Kidney (tissue), 14 donors: ENCODE results near the gene LRRC61. TPM values are rescaled to one million over a fixed set of nuclear protein-coding genes. Genes with fewer than 3 reads are reported as not detected.

ENCODE experiments used
- DNase-seq, 5 donors: peaks; one replicate each; pipeline ENCODE4 v3.0.0-alpha.2; 2013 to 2020
- FAIRE-seq: peaks from 2 replicates; lab custom pipeline; 2012; peaks lifted over from hg19 to GRCh38; lab: Jason Lieb, UNC
- H3K27ac ChIP-seq, 2 donors: one replicate each; pipeline ENCODE4 v1.7.0; 2013; ENCODE audit warnings: low read depth in 2 of 2, low read length in 2 of 2, inconsistent platforms in 1 of 2
- H3K27me3 ChIP-seq: one replicate; pipeline ENCODE4 v1.7.1; 2013; ENCODE audit warnings: low read length, inconsistent platforms; ENCODE audit not compliant: control insufficient read depth, insufficient read depth
- H3K36me3 ChIP-seq, 3 donors: one replicate each; pipeline versions ENCODE4 v1.7.0 to v1.7.1; 2013; ENCODE audit warnings: low read length in 3 of 3, control low read depth in 1 of 3, inconsistent platforms in 1 of 3; ENCODE audit not compliant: insufficient read depth in 3 of 3, control insufficient read depth in 2 of 3
- H3K4me1 ChIP-seq, 3 donors: one replicate each; pipeline versions ENCODE4 v1.7.0 to v1.7.1; 2013; ENCODE audit warnings: low read length in 3 of 3, inconsistent platforms in 1 of 3, low read depth in 1 of 3; ENCODE audit not compliant: control insufficient read depth in 2 of 3, insufficient read depth in 2 of 3
- H3K4me3 ChIP-seq, 3 donors: one replicate each; pipeline versions ENCODE4 v1.7.0 to v1.8.1; 2013; ENCODE audit warnings: low read length in 3 of 3, control low read depth in 1 of 3, inconsistent platforms in 1 of 3
- H3K9ac ChIP-seq, 3 donors: one replicate each; pipeline versions ENCODE4 v1.7.0 to v1.7.1; 2013; ENCODE audit warnings: low read length in 3 of 3, control low read depth in 1 of 3, inconsistent platforms in 1 of 3
- H3K9me3 ChIP-seq, 3 donors: one replicate each; pipeline versions ENCODE4 v1.7.0 to v1.7.1; 2013; ENCODE audit warnings: low read length in 3 of 3, control low read depth in 1 of 3, inconsistent platforms in 1 of 3; ENCODE audit not compliant: control insufficient read depth in 2 of 3, insufficient read depth in 1 of 3
- CTCF ChIP-seq: IDR thresholded peaks from 3 replicates; pipeline ENCODE4 v1.5.1; 2012; ENCODE audit warnings: mild to moderate bottlenecking, moderate library complexity, borderline replicate concordance; ENCODE audit not compliant: insufficient read depth; ENCODE audit errors: extremely low read depth
- intact Hi-C: fragments of 100-400 bp; cut with DNase I; formaldehyde crosslinking; loops from one replicate; pipeline ENCODE4 v1.11.1; 2022
- polyA plus RNA-seq: library from polyadenylated mRNA; stranded (reverse); fragments of 350-450 nt; fragmentation: Illumina TruSeq; extraction: RNeasy Lipid Tissue Mini Kit (QIAGEN cat#74804); gene quantifications from one replicate; pipeline ENCODE4 v1.2.3, GENCODE V29; 2014; ENCODE audit warnings: low read depth, low replicate concordance; ENCODE audit not compliant: insufficient read depth
- total RNA-seq: library from RNA; stranded (reverse); fragmentation: NEBNext Ultra II Directional; extraction: Animal tissue kit (Norgen Biotek cat#: 25700); gene quantifications from one replicate; pipeline ENCODE4 v1.2.1, GENCODE V29; 2021
- donor health status: control.
- donor health status: control.
- donor health status: control.
- donor health status: control.
- donor health status: control.
- donor health status: DM: yes; HTN: yes; CAD: no.
- donor health status: Normal renal cell carcinoma (clear cell type).

LRRC61 gene
- total and polyA plus RNA-seq, 2 donors from 2014 or later: 17.1 to 23.2 TPM

GRCh38 chr7:150322114-150322832 is 882 bp upstream of the LRRC61 start:
- FAIRE-seq (no peak), DNase-seq (peak in 1 of 5 donors; percentile 31)
- Histone ChIP-seq H3K4me1 (peaks cover 0 to 30% (median 20%) of the 10 kb centered on the region in 3 donors), H3K9ac (peak overlapping the region; percentile 59 to 87 (median 81)), H3K4me3 (peak overlapping the region; percentile 73 to 80 (median 74)), H3K9me3 (no peaks in the 10 kb centered on the region), H3K27me3 (no peaks in the 10 kb centered on the region), H3K36me3 (peaks cover 0 to 12% (median 0%) of the 10 kb centered on the region in 3 donors), H3K27ac (peak overlapping the region; percentile 90 to 95)
- TF ChIP-seq CTCF: no peak
- intact Hi-C loops: no loop called here

- Histone ChIP-seq H3K9me3 (no peaks in the 10 kb centered on the region), H3K27me3 (no peaks in the 10 kb centered on the region), H3K4me3 (peak overlapping the region; percentile 71 to 80 (median 73)), H3K27ac (peak overlapping the region; percentile 90 to 95), H3K36me3 (peaks cover 0 to 15% (median 0%) of the 10 kb centered on the region in 3 donors), H3K9ac (peak overlapping the region; percentile 21 to 87 (median 81)), H3K4me1 (peaks cover 0 to 30% (median 20%) of the 10 kb centered on the region in 3 donors)
- FAIRE-seq (no peak), DNase-seq (peak in 1 of 5 donors; percentile 67)
- intact Hi-C loops: no loop called here
- no peak for TF ChIP-seq CTCF
These were observed 672 bp downstream of the LRRC61 start for GRCh38 chr7:150323682-150324372.

- intact Hi-C loops: no loop called here
These were observed 1.3 kb downstream of the LRRC61 start for GRCh38 chr7:150324373-150324961.

More at GRCh38 chr7:150324373-150324961, 1.3 kb downstream of the LRRC61 start:
- DNase-seq: peak in 2 of 5 donors; percentile 33
- Histone ChIP-seq H3K27ac (peak overlapping the region; percentile 18 to 95), H3K9ac (peak overlapping the region in 1 of 3 donors; percentile 87), H3K4me1 (peaks cover 0 to 30% (median 20%) of the 10 kb centered on the region in 3 donors), H3K4me3 (peak overlapping the region; percentile 71 to 80 (median 73)), H3K9me3 (no peaks in the 10 kb centered on the region), H3K36me3 (peaks cover 0 to 15% (median 0%) of the 10 kb centered on the region in 3 donors), H3K27me3 (no peaks in the 10 kb centered on the region)
- no peak for TF ChIP-seq CTCF
- no peak for FAIRE-seq
